HepG2 (cell line): Measurements from ENCODE around the gene MYADML2. TPM values are rescaled to one million over a fixed set of nuclear protein-coding genes. Genes with fewer than 3 reads are reported as not detected.
A peak's percentile ranks its signal among the peaks of the same experiment; 100 is the strongest.

Source experiments
- CBX2 ChIP-seq, 2 experiments: fragments of 200-600 bp in 1 of 2; sonication (generic); formaldehyde crosslinking in 1 of 2; IDR thresholded peaks; 2 replicates each; pipeline versions ENCODE4 v1.7.0 to v1.8.1; 2018 to 2022; ENCODE audit warnings: low read depth in 2 of 2, low read length in 1 of 2, mild to moderate bottlenecking in 1 of 2, missing genetic modification reagents in 1 of 2
- DMAP1 ChIP-seq: IDR thresholded peaks from 2 replicates; pipeline ENCODE4 v1.6.1; 2016
- KAT8 ChIP-seq: IDR thresholded peaks from 2 replicates; pipeline ENCODE4 v1.6.1; 2016; ENCODE audit warnings: missing genetic modification reagents, missing compliant biosample characterization
- PRMT3 ChIP-seq: sonication (generic); formaldehyde crosslinking; IDR thresholded peaks from 2 replicates; pipeline ENCODE4 v1.8.1; 2022; ENCODE audit warnings: low read depth, mild to moderate bottlenecking, moderate library complexity, missing genetic modification reagents, borderline replicate concordance
- REPIN1 ChIP-seq: sonication (generic); formaldehyde crosslinking; IDR thresholded peaks from 2 replicates; pipeline ENCODE4 v1.8.0; 2022; ENCODE audit warnings: missing genetic modification reagents, low read depth, mild to moderate bottlenecking, borderline replicate concordance
- SP2 ChIP-seq: sonication (generic); formaldehyde crosslinking; IDR thresholded peaks from 2 replicates; pipeline ENCODE4 v1.5.1; 2020; ENCODE audit warnings: mild to moderate bottlenecking, missing genetic modification reagents
- YEATS2 ChIP-seq: sonication (generic); formaldehyde crosslinking; IDR thresholded peaks from 2 replicates; pipeline ENCODE4 v1.4.0; 2020; ENCODE audit warnings: missing genetic modification reagents, borderline replicate concordance
- ZBTB1 ChIP-seq: sonication (generic); formaldehyde crosslinking; IDR thresholded peaks from 2 replicates; pipeline ENCODE4 v1.4.0; 2020; ENCODE audit warnings: missing genetic modification reagents, borderline replicate concordance
- ZC3H13 ChIP-seq: sonication (generic); formaldehyde crosslinking; IDR thresholded peaks from 2 replicates; pipeline ENCODE4 v1.8.1; 2023; ENCODE audit warnings: mild to moderate bottlenecking, missing genetic modification reagents, moderate library complexity
- ZNF331 ChIP-seq: sonication (generic); formaldehyde crosslinking; IDR thresholded peaks from 2 replicates; pipeline ENCODE4 v1.4.0; 2020; ENCODE audit warnings: missing genetic modification reagents
- ZNF543 ChIP-seq: sonication (generic); formaldehyde crosslinking; IDR thresholded peaks from 2 replicates; pipeline ENCODE4 v1.4.0; 2020; ENCODE audit warnings: mild to moderate bottlenecking, missing genetic modification reagents
- ZNF772 ChIP-seq: sonication (generic); formaldehyde crosslinking; IDR thresholded peaks from 2 replicates; pipeline ENCODE4 v1.5.0; 2020; ENCODE audit warnings: mild to moderate bottlenecking, missing genetic modification reagents
- polyA plus RNA-seq, 8 experiments: library from polyadenylated mRNA; depleted of rRNA in 3 of 8; stranded (reverse) in 7 of 8; unstranded in 1 of 8; fragments of >200 nt; fragmentation: Illumina TruSeq in 4 of 8; extraction: Trizol in 4 of 8; gene quantifications; 2 replicates each; pipeline versions ENCODE4 v1.2.1 to v1.2.3, GENCODE V29; 2011 to 2016; ENCODE audit warnings: low read depth in 4 of 8, missing spikeins in 1 of 8, mixed read lengths in 1 of 8; ENCODE audit not compliant: insufficient read depth in 1 of 8
- total RNA-seq, 5 experiments: library from RNA; depleted of rRNA; stranded (reverse); fragments of >200 nt; fragmentation: Illumina TruSeq; extraction: Trizol; gene quantifications; 2 replicates each; pipeline ENCODE4 v1.2.3, GENCODE V29; 2016; ENCODE audit warnings: low read depth in 1 of 5
- TF ChIP-seq, protein P1 (sequence below): sonication (generic); formaldehyde crosslinking; IDR thresholded peaks from 2 replicates; pipeline ENCODE4 v1.5.1; 2020; ENCODE audit warnings: missing genetic modification reagents, mild to moderate bottlenecking, borderline replicate concordance
- TF ChIP-seq, protein P2 (sequence below): sonication (generic); formaldehyde crosslinking; IDR thresholded peaks from 2 replicates; pipeline ENCODE4 v1.9.0; 2021; ENCODE audit warnings: mild to moderate bottlenecking, missing genetic modification reagents
- TF ChIP-seq, protein P3 (sequence below): sonication (generic); formaldehyde crosslinking; IDR thresholded peaks from 2 replicates; pipeline ENCODE4 v1.4.0; 2020; ENCODE audit warnings: missing genetic modification reagents
- TF ChIP-seq, protein P4 (sequence below): sonication (generic); formaldehyde crosslinking; IDR thresholded peaks from 2 replicates; pipeline ENCODE4 v1.4.0; 2020; ENCODE audit warnings: missing genetic modification reagents, borderline replicate concordance

The MYADML2 gene
- total and polyA plus RNA-seq, 2 of the 13 experiments (the other 11 are each of a cell fraction or from before 2014, with no cell fraction given), result not detected

DNA sequence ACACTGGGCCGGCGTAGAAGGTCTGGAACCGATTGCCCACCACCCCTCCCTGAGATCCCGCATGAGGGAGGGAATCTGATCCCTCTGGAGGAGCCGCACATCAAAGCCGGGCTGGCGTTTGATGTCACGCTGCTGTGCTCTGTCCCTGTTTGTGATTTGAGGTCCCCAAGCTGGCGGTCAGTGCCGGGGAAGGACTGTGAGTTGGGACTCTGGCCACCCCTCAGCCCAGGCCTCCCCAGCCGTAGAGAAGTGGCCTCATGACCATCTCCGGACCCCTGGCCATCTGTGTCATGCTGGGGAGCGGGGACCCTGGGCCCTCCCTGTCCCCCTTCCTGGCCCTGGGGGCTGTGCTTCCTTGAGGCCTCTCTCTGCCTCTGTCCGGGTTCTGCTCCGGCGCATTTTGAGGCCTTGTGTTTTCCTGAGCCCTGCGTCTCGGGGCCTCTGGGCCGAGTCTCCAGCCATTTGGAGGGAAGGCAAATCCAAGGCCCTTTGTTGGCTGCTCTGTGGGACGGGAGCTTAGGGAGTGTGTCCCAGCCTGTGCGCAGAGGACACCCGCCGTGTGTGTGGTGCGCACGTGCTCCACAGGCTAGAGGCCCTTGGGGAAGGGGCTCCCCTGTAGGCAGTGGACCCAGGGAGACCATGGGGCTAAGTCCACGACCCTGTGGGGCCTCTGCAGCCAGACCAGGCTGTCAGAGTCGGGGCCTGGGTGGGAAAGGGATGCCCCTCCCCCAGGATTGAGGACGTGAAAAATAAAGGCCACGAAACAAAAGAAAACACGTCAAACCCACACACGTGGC lies 45.5 kb upstream of the MYADML2 start (continued):
- peak; percentile 99 for TF ChIP-seq ZNF772 (CRISPR knock-in tag)
- peak; percentile 88; the same call in 1 of the 2 replicates for TF ChIP-seq ZBTB1 (CRISPR knock-in tag)
- TF ChIP-seq, protein P1, sequence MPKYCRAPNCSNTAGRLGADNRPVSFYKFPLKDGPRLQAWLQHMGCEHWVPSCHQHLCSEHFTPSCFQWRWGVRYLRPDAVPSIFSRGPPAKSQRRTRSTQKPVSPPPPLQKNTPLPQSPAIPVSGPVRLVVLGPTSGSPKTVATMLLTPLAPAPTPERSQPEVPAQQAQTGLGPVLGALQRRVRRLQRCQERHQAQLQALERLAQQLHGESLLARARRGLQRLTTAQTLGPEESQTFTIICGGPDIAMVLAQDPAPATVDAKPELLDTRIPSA (CRISPR knock-in tag), result 0 out of 2 replicates have a peak, but pooled peaks have one; percentile 71
- TF ChIP-seq, protein P2, sequence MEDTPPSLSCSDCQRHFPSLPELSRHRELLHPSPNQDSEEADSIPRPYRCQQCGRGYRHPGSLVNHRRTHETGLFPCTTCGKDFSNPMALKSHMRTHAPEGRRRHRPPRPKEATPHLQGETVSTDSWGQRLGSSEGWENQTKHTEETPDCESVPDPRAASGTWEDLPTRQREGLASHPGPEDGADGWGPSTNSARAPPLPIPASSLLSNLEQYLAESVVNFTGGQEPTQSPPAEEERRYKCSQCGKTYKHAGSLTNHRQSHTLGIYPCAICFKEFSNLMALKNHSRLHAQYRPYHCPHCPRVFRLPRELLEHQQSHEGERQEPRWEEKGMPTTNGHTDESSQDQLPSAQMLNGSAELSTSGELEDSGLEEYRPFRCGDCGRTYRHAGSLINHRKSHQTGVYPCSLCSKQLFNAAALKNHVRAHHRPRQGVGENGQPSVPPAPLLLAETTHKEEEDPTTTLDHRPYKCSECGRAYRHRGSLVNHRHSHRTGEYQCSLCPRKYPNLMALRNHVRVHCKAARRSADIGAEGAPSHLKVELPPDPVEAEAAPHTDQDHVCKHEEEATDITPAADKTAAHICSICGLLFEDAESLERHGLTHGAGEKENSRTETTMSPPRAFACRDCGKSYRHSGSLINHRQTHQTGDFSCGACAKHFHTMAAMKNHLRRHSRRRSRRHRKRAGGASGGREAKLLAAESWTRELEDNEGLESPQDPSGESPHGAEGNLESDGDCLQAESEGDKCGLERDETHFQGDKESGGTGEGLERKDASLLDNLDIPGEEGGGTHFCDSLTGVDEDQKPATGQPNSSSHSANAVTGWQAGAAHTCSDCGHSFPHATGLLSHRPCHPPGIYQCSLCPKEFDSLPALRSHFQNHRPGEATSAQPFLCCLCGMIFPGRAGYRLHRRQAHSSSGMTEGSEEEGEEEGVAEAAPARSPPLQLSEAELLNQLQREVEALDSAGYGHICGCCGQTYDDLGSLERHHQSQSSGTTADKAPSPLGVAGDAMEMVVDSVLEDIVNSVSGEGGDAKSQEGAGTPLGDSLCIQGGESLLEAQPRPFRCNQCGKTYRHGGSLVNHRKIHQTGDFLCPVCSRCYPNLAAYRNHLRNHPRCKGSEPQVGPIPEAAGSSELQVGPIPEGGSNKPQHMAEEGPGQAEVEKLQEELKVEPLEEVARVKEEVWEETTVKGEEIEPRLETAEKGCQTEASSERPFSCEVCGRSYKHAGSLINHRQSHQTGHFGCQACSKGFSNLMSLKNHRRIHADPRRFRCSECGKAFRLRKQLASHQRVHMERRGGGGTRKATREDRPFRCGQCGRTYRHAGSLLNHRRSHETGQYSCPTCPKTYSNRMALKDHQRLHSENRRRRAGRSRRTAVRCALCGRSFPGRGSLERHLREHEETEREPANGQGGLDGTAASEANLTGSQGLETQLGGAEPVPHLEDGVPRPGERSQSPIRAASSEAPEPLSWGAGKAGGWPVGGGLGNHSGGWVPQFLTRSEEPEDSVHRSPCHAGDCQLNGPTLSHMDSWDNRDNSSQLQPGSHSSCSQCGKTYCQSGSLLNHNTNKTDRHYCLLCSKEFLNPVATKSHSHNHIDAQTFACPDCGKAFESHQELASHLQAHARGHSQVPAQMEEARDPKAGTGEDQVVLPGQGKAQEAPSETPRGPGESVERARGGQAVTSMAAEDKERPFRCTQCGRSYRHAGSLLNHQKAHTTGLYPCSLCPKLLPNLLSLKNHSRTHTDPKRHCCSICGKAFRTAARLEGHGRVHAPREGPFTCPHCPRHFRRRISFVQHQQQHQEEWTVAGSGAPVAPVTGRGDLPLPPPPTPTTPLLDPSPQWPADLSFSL (CRISPR knock-in tag), result no peak
- peak; percentile 96 for TF ChIP-seq REPIN1 (CRISPR knock-in tag)
- TF ChIP-seq, protein P3, sequence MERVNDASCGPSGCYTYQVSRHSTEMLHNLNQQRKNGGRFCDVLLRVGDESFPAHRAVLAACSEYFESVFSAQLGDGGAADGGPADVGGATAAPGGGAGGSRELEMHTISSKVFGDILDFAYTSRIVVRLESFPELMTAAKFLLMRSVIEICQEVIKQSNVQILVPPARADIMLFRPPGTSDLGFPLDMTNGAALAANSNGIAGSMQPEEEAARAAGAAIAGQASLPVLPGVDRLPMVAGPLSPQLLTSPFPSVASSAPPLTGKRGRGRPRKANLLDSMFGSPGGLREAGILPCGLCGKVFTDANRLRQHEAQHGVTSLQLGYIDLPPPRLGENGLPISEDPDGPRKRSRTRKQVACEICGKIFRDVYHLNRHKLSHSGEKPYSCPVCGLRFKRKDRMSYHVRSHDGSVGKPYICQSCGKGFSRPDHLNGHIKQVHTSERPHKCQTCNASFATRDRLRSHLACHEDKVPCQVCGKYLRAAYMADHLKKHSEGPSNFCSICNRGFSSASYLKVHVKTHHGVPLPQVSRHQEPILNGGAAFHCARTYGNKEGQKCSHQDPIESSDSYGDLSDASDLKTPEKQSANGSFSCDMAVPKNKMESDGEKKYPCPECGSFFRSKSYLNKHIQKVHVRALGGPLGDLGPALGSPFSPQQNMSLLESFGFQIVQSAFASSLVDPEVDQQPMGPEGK (CRISPR knock-in tag), result peak; percentile 96
- TF ChIP-seq ZNF543, result peak; percentile 87
- TF ChIP-seq PRMT3 (CRISPR knock-in tag), result peak; percentile 84
- peak; percentile 100 for TF ChIP-seq ZC3H13 (CRISPR knock-in tag)
- peak; percentile 51; the same call in 1 of the 2 replicates for TF ChIP-seq YEATS2 (CRISPR knock-in tag)
- TF ChIP-seq, protein P4, sequence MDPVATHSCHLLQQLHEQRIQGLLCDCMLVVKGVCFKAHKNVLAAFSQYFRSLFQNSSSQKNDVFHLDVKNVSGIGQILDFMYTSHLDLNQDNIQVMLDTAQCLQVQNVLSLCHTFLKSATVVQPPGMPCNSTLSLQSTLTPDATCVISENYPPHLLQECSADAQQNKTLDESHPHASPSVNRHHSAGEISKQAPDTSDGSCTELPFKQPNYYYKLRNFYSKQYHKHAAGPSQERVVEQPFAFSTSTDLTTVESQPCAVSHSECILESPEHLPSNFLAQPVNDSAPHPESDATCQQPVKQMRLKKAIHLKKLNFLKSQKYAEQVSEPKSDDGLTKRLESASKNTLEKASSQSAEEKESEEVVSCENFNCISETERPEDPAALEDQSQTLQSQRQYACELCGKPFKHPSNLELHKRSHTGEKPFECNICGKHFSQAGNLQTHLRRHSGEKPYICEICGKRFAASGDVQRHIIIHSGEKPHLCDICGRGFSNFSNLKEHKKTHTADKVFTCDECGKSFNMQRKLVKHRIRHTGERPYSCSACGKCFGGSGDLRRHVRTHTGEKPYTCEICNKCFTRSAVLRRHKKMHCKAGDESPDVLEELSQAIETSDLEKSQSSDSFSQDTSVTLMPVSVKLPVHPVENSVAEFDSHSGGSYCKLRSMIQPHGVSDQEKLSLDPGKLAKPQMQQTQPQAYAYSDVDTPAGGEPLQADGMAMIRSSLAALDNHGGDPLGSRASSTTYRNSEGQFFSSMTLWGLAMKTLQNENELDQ, result 0 out of 2 replicates have a peak, but pooled peaks have one; percentile 80
- peak; percentile 92 for TF ChIP-seq ZNF331
- peak; percentile 93 for TF ChIP-seq DMAP1
- peak; percentile 68; the same call in 1 of the 2 replicates for TF ChIP-seq SP2
- TF ChIP-seq CBX2 (IDR thresholded peaks at IDR 0.05; ENCODE audit: low read depth, low read length), result no peak
- peak; percentile 91; the same call in 1 of the 2 replicates for TF ChIP-seq CBX2 (CRISPR knock-in tag; IDR thresholded peaks at IDR 0.05; ENCODE audit: low read depth)
- peak; percentile 41 for TF ChIP-seq KAT8 (CRISPR knock-in tag)
